ENCODE measurements around the gene KRT14.

KRT14 gene

DNA sequence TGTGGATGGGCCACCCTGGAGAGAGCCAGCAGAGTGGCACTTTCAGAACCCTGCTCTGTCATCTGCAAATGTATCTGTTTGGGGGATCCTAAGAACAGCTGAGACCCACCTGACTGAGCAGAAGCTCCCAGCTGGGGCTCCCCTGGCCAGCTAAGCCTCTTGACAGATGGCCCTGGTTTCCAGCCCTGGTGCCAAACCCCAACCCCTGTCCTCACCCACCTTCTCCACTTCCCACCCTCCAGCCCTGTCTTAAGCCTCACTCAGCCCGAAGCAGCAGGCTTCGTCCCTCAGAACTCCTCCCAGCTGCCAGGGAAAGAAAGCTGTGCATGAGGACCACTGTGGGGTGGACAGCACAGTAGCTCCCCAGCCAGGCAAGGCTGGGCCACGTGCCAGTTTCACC is 11.4 kb downstream of the KRT14 start:
- DNase-seq: no peak

DNA sequence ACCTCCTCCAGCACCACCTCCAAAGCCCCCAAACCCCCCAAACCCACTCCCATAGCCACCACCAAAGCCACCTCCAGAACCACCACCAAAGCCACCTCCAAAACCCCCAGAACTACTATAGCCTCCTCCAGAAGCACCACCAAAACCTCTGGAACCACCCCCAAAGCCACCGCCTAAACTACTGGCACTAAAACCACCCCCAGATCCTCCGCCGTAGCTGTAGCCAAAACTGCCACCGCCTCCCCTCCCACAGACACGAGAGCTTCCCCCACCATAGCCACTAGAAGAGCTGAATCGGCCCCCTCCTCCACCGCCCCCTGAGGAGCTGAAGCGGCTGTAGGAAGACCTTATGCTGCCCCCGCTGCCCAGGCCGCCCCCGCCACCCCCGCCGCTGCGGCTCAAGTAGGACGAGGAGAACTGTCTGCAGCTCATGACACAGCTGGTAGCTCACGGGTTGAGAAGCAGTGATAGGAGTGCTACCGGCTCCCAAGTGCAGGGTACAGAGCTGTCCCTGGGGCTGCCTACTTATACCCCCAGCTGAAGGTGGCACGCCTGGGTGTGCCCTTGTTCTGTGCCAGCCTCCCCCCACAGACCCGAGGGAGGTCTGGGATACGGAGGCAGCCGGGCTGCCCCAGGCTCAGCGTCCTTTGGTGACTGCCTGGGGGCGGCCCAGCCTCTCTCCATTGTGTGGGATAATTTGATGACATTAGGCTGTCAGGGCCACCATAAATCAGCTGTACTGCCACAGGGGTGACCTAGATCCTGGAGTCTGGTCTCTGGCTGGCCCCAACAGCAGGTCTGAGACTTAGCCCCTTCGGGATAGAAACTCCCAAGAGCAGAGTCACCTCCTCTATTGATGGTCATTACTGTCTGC is 14.9 kb downstream of the KRT14 start, which contains the start of gene KRT9:
TSS of gene KRT9 (minus strand) at position 499 of the 874 bp plus-strand sequence. CDS start at position 432, 67 bp downstream.
- DNase-seq: no peak

DNA sequence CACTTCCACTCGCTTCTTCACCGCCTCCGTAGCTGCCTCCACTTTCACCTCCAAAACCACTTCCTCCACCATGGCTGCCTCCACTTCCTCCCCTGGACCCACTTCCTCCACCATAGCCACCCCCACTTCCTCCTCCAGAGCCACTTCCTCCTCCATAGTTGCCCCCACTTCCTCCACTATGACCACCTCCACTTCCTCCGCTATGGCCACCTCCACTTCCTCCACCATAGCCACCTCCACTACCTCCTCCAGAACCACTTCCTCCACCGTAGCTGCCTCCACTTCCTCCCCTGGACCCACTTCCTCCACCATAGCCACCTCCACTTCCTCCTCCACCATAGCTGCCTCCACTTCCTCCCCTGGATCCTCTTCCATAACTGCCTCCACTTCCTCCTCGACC is 19.4 kb downstream of the KRT14 start:
- no peak for DNase-seq

DNA sequence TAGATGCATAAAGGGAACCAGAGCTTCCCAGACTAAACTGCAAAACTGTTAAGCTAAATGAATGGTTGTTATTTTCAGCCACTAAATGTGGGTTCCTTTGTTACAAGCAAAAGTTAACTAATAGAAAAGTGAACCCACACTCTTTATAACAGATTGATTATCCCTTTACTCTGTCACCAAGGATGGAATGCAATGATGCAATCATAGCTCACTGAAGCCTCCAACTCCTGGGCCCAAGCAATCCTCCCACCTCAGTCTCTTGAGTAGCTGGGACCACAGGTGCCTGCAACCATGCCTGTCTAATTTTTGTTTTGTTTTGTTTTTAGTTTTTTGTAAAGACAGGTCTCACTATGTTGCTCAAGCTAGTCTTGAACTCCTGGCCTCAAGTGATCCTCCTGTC is 21.4 kb downstream of the KRT14 start:
- DNase-seq: no peak

DNA sequence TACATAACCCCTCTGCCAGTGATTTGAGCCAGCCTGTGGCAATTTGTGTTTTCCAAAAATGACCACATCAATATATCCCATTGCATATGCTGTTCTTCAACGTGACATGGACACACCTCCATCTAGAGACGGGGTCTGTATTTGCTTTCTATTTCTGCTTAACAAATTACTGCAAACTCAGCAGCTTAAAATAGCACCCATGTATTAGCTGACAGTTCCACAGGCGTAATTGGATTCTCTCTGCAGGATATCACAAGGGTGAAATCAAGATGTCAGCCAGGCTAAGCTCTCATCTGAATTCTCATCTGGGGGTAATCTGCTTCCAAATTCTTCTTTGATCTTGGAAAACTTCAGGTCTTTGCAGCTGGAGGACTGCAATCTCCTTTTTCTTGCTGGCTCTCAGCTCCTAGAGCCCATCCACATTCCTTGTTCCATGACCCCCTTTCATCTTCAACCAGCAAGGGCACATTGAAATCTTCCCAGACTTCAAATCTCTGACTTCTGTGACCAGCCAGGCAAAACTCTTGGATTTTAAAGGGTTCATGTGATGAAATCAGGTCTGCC is 23.0 kb downstream of the KRT14 start:
- no peak for DNase-seq

DNA sequence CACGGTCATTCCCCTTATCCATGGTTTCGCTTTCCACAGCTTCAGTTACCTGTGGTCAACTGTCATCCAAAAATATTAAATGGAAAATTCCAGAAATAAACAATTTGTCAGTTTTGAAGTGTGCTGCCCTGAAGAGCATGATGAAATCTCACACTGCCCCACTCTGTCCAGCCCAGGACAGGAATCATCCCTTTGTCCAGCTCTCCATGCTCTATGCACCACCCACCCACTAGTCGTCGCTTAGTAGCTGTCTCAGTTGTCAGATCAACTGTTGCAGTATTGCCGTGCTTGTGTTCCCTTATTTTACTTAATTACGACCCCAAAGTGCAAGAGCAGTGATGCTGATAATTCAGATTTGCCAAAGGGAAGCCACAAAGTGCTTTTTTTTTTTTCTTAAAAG is 25.1 kb downstream of the KRT14 start:
- no peak for DNase-seq

DNA sequence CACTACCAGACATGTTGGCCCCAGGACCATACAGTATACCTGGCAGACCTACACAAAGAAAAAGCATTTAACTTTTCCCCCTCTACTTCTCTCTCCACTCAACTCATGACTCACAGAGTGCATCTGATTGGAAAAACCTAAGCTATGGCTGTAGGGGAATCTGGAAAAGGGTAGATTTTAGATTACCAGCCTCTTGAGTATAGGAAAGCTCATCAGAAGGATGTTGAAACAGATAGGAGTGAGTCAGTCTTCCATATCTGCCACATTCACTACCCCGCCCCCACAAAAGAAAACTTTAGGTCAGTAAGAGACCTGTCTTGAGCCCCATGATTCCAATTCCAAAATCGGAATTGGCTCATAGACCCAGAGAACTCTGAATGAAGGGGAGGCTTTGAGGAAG is 27.1 kb downstream of the KRT14 start:
- no peak for DNase-seq

DNA sequence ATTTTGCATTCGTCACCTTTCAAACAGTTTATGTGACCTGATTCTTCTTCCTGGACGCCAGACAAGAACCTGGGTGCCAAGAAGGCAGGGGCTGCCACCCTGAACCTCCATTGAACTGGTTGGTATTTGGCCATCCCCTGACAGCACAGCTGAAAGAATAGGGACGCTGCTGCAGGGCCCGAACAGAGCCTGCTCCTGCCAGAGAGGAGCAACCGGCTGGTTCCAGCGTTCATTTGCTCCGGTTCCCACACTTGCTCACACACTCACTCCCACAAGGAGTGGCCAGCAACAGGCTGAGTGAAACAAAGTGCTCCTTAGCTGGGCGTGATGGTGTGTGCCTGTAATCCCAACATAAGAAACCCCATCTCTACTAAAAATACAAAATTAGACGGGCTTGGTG is 29.8 kb downstream of the KRT14 start:
- no peak for DNase-seq

DNA sequence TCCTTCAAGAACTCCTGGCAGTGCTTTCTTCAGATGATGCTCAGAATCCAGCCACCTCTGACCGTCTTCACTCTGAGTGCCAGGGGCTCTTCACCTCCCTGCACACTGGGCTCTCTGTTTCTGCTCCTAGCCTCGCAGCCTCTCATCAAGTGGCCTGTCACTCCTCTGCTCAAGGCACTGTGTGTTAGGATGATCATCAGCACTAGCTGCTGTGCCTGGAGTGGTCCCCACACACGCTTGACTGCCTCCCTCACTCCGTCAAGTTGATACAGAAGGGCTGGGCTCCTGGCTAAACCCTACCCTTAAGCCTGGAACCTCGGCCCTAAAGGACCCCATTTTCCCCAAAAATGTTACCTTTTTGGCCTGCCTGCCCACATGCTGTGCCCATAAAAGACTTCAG is 30.4 kb downstream of the KRT14 start:
- DNase-seq: no peak

DNA sequence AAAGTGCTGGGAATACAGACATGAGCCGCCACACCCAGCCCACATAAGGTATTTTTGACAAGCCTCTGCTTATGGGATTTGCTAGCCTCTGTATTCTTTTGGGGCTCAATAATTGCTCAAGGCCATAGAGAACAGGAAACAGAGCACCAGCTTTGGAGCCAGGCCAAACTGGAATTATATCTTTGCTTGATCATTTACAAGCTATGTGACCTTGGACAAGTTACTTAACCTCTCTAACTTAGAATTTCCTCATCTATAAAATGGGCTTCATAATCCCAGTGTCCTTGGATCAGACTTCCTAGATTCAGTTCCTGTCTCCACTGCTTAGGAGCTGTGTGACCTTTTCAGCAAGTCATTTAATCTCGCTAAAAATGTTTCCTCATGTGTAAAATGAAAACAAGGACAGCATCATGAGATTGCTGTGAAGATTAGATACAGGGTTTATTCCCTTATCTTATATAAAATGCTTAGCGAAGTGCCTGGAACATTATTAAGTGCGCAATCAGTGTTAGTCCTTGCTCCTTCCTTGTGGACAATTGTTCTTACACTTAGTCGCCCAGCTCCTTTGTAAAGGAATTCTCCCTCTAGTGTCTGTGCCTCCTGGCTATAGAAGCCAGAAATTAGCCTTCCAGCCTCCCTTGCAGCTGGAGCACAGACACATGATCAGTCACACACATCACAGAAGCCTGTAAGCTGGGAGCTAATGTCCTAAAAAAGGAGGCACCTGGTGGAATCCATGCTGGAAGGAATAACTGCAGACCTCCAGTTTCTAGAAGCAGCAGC is 31.4 kb downstream of the KRT14 start:
- no peak for DNase-seq

DNA sequence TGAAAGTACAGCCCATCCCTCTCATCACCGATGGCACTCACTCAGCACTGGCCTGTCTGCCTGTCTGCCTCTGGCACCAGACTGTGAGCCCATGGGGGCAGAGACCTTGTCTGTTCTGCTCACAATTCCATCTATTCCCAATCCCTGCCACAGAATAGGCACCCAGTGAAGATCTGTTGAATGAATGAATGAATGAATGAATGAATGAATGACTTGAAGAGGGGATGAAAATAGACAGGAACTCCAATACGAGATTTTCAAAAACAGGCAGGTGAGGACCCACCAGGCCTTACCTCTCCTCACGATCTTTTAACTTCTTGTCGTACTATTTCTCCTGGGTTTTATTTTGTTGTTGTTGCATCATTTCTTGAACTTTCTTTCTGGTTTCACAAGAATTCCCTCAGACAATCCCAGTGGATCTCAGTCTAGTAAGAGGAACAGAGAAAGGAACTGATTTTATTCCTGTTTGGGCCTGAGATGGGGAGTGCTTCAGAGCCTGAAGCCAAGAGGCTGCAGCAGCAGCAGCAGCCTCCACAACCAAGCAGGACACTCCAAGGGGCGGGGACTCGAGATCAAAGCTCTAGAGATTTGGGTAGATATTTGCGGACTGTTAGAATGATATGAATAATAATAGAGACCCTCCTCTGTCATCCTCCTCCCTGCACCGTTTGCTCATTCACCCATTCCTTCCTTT is 32.6 kb downstream of the KRT14 start:
- no peak for DNase-seq

DNA sequence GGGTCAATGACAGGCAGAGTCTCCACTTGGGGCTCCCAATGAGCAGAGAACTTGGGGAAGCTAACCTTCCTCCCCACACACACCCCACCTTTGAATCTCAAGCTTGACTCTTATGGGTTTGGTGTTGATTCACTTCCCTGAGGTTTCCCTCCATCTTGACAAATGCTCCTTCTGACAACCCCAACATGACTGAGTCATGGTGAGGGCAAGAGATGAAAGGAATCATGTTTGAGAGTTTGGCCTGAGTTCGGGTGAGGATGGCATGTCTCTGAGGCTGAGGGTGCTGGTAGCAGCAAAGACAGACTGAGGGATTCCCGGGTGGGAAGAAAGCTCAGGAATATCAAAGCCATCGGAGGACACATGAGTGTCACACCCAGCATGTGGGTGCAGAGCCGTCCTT is 33.5 kb downstream of the KRT14 start:
- no peak for DNase-seq

DNA sequence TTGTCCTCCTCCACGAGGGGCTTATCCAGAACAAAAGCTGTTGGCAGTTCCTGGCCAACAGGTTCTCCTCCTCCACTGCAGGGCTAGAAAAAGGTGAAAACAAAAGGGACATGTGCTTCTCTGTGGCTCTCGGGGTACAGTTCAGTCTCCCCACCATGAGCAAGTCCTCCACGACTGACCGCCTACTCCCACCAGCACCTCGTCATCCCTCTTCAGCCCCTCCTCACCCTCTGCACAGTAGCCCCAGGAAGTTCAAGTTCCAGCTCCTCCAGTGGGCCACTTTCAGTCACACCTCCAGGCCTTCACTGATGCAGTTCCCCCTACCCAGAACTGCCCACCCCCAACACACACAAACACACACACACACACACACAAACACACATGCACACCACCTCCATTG is 34.2 kb downstream of the KRT14 start:
- no peak for DNase-seq

DNA sequence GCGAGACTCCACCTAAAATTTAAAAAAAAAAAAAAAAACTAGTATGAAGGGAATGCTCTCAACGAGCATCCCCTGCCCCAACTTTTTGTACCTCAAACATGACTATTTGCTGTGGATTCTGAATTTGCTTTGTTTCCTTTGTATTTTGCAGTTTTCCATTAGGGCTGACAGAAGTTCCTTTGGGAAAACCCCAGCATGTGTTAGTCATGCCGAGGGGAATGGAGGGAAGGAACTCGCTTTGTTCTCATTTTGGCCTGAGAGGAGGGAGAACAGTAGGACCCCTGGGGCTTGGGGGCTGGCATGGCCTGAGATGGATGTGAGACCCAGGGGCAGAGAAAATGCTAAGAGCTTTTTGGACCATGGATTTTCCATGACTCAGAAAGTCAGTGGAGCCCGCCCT is 35.3 kb downstream of the KRT14 start:
- no peak for DNase-seq

DNA sequence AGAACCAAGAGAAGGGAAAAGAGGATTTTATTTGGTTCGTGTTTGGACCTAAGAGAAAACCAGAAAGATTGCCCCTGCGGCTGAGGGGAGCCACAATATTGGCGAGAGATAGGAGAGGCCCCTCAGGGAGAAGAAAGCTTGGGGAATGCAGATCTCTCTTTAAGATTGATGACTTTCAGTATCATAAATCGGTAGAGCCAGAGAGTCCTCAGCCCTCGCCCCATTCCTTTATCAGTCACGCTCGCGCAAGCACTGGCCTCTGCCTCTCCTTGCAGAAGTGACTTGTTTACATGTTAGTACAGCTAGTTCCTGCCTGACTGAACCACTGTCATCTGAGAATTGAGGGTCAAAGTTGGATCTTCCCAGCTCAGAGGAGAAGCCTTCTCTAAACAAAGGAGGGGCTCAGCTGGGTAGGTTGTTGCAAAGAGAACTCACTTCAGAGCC is 37.1 kb downstream of the KRT14 start:
- DNase-seq: no peak

DNA sequence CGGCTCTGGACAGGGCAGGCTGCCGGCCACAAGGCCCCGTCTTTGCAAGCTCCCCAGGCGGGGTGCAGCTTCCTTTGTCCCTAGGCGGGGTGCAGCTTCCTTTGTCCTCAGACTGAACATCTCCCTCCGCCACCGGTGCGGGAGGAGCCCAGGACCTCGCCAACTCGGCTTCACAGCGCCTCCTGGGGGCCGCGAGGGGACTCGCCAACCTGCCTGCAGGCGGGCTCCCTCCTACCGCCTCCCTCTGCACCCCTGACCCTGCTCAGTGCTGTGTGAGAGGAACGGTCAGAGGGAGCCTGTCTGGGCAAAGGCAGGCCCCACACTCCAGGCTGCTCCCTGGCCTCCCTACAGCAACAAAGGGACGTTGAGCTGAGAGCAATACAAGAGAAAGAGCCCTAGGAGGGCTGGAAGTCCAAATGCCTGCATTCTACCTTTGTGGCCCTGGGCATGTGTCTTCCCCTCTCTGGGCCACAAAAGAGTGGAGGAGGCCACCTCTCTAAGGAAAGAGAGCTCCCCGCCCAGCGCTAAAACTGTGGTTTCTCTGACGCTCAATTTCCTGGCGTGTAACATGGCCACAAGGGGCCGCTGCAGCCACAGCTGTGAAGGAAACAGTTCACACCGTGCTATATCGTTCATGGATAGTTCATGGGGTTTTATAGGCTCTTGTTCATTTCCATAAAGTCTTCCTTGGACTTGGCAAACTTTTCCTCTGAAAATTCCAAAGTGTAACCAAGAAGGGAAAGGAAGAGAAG is 37.7 kb downstream of the KRT14 start:
- peak; percentile 38 for DNase-seq

DNA sequence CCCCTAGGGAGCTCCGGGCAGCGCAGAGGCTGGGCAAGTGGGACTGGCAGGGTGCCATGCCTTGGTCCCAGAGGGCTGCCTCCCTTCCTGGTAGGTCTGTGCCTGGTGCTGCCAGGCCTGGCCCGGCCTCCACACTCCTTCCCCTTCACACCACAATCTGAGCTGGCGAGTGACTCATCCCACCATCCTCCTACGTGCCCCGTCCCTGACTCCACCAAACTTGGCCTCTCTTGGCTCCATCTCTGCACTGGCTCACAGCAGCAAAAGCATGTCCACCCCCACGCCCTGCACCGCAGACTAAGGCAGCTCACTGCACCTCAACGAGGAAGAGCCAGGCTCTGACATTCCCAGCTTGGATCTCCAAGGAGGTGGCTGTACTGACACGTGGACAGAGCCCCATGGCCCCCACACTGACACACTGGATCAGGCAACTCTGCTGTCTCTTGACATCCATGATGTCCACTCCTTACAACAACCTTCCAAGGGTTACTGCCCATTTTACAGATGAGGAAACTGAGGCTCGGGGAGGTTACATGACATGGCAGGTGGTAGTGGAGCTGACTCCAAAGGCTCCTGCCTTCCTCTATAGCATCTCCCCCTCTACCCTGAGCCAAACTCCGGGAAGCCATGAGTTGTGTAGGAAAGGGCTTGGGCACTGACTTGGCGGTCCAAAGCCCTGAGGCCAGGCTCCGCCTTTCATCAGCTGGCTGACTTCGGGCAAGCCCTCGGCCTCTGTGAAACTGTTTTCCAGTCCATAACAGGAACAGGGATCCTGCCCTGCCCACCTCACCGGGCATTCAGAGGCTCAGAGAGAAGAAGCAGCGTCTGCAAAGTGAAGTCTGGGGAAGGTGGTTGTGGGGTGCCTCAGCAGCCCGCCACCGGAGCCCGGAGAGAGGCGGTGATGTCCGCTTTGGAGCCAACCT is 38.5 kb downstream of the KRT14 start:
- DNase-seq: no peak

DNA sequence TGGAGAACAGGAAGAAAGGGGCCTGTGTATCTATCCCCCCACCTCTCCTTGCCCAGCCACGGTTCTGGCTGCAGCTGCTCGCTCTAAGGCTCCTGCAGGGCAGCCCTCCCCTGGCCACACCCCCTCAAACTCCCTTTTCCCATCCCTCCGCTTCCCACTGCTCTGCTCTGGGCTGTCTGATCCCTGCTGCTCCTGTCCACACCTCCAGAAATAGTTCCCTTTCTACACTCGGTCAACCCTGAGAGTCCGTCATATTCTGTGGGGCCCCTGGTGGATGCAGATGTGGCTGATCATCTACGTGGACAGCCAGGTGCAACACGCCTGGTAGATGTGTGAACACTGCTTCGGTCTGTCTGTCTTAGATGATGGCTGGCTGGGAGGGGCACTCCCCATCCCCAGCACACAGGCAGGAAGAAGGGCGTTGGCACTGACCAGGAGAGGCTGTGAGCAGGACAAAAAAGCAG is 39.3 kb downstream of the KRT14 start:
- DNase-seq: no peak

DNA sequence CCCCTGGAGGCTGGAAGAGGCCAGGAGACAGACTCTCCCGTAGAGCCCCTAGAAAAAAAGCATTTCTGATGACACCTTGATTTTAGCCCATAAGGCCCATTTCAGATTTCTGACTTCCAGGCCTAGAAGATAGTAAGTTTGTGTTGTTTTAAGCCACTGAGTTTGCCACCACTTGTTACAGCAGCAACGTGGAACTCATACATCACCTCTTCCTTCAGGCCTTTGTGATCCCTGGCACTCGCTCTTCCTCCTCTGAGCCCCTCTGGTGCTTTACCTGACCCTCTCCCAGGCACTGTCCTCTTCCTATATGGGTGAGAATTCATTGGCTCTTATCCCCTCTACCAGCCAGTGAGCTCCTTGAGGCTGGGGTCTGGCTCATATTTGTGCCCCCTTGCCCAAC is 39.9 kb downstream of the KRT14 start:
- no peak for DNase-seq

DNA sequence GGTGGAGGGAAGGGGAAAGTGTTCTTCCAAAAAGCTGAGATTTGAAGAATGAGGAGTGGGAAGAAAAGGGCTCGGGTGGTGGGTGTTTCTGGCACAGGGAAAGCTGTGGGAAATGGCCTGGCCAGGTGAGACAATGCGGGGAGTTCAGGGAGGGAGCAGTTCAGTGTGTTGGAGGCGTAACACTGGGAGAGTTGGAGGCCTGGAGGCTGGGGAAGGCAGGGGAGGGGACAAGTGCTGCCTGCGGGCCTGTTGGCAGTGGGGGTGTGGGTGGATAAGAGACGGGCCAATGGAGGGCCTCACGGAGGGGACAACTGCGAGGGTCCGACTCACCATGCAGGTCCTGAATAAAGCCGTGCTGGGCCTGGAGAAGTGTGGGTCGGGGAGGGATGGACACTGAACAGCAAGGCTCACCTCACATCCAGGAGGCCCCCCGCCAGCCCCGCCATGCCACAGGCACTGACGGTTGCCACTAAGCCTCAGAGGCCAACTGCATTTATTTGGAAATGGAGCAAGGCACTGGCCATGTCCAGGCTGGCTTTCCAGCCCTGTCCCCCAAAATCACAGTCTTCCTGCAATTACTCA is 40.8 kb downstream of the KRT14 start:
- DNase-seq: no peak

DNA sequence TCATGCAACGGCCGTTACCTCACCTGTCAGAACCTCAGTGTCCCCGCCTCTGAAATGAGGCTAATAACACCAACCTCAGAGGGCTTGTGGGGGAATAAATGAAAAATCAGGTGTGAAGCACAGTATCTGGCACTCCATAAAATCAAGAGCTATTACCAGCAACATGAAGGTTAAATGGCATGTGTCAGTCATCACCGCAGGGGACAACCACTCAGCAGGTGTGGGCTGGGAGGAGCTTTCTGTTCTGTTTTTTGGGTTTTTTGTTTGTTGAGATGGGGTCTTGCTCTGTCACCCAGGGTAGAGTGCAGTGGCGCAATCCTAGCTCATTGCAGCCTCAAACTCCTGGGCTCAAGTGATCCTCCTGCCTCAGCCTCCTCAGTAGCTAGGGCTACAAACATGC is 41.8 kb downstream of the KRT14 start:
- DNase-seq: no peak
